GM12878 (cell line): ENCODE data around the gene MPV17.
"Not testable (repeated sequence)": the region's sequence is repeated elsewhere in the genome, so short reads cannot be mapped to it uniquely, and the experiment has no call there.

Experiments
- ATF2 ChIP-seq: IDR thresholded peaks from 2 replicates; pipeline ENCODE4 v1.6.1; 2012; ENCODE audit warnings: low read length, inconsistent platforms
- BRCA1 ChIP-seq: IDR thresholded peaks from 2 replicates; pipeline ENCODE4 v1.6.1; 2011; ENCODE audit warnings: low read depth, low read length, improper control_type of control experiment
- CBFB ChIP-seq: IDR thresholded peaks from 2 replicates; pipeline ENCODE4 v1.6.1; 2016; ENCODE audit warnings: antibody characterized with exemption, low read depth
- CEBPB ChIP-seq, 2 experiments: fragments of 150-350 bp in 1 of 2; IDR thresholded peaks; 2 replicates each; pipeline ENCODE4 v1.6.1; 2012 to 2014; ENCODE audit warnings: low read depth in 2 of 2, low read length in 2 of 2, borderline replicate concordance in 1 of 2, inconsistent platforms in 1 of 2
- CREB1 ChIP-seq: IDR thresholded peaks from 2 replicates; pipeline ENCODE4 v1.6.1; 2012; ENCODE audit warnings: low read depth, mild to moderate bottlenecking, inconsistent platforms
- CTCF ChIP-seq, 3 experiments: IDR thresholded peaks in 2 of 3; conservative IDR thresholded peaks in 1 of 3; 2 replicates each; pipeline ENCODE4 v1.5.1; 2011; ENCODE audit warnings: low read depth in 3 of 3, low read length in 3 of 3, mild to moderate bottlenecking in 3 of 3, control low read depth in 2 of 3, moderate library complexity in 2 of 3, inconsistent platforms in 1 of 3, mixed read lengths in 1 of 3; ENCODE audit not compliant: control insufficient read depth in 2 of 3, insufficient read depth in 1 of 3; ENCODE audit errors: extremely low read depth in 1 of 3
- EP300 ChIP-seq, 2 experiments: fragments of 150-350 bp in 1 of 2; IDR thresholded peaks; 2 replicates each; pipeline ENCODE4 v1.6.1; 2011 to 2012; ENCODE audit warnings: low read depth in 2 of 2, low read length in 2 of 2, borderline replicate concordance in 1 of 2, improper control_type of control experiment in 1 of 2, inconsistent platforms in 1 of 2; ENCODE audit not compliant: control insufficient read depth in 1 of 2
- EZH2 ChIP-seq: IDR thresholded peaks from 2 replicates; pipeline ENCODE4 v1.6.1; 2012; ENCODE audit warnings: low read depth, mild to moderate bottlenecking, control low read depth, inconsistent platforms, low read length, borderline replicate concordance; ENCODE audit not compliant: control insufficient read depth
- KDM1A ChIP-seq: fragments of 200-600 bp; sonication (generic); IDR thresholded peaks from 2 replicates; pipeline ENCODE4 v1.6.1; 2016; ENCODE audit warnings: borderline replicate concordance
- POLR2A ChIP-seq: IDR thresholded peaks from 2 replicates; pipeline ENCODE4 v1.6.1; 2011; ENCODE audit warnings: low read depth, mild to moderate bottlenecking, low read length
- RAD21 ChIP-seq: IDR thresholded peaks from 2 replicates; pipeline ENCODE4 v1.6.1; 2011; ENCODE audit warnings: mild to moderate bottlenecking, low read depth, low read length, moderate library complexity; ENCODE audit not compliant: insufficient read depth
- SRF ChIP-seq, 2 experiments: IDR thresholded peaks; 2 replicates each; pipeline ENCODE4 v1.6.1; 2011; ENCODE audit warnings: low read depth in 2 of 2, low read length in 2 of 2, mild to moderate bottlenecking in 1 of 2, moderate library complexity in 1 of 2
- ZBTB33 ChIP-seq: fragments of 450-650 bp; IDR thresholded peaks from 2 replicates; pipeline ENCODE4 v1.6.1; 2017; ENCODE audit warnings: mild to moderate bottlenecking
- TF ChIP-seq, protein P1 (sequence below): fragments of 150-350 bp; IDR thresholded peaks from 2 replicates; pipeline ENCODE4 v1.6.1; 2014; ENCODE audit warnings: mild to moderate bottlenecking, low read depth, low read length

- TF ChIP-seq, protein P1, sequence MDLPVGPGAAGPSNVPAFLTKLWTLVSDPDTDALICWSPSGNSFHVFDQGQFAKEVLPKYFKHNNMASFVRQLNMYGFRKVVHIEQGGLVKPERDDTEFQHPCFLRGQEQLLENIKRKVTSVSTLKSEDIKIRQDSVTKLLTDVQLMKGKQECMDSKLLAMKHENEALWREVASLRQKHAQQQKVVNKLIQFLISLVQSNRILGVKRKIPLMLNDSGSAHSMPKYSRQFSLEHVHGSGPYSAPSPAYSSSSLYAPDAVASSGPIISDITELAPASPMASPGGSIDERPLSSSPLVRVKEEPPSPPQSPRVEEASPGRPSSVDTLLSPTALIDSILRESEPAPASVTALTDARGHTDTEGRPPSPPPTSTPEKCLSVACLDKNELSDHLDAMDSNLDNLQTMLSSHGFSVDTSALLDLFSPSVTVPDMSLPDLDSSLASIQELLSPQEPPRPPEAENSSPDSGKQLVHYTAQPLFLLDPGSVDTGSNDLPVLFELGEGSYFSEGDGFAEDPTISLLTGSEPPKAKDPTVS = not testable (repeated sequence)
- not testable (repeated sequence) for TF ChIP-seq CBFB; CREB1; POLR2A; RAD21; CTCF (IDR thresholded peaks at IDR 0.05 in 2 of 3, conservative IDR thresholded peaks at IDR 0.05 in 1 of 3; ENCODE audit: control insufficient read depth in 2 of 3, extremely low read depth in 1 of 3, insufficient read depth in 1 of 3, low read depth in 3 of 3, low read length in 3 of 3); EP300 (IDR thresholded peaks at IDR 0.05; ENCODE audit: borderline replicate concordance in 1 of 2, control insufficient read depth in 1 of 2, low read depth in 2 of 2, low read length in 2 of 2); EZH2; ZBTB33; CEBPB (IDR thresholded peaks at IDR 0.05; ENCODE audit: borderline replicate concordance in 1 of 2, low read depth in 2 of 2, low read length in 2 of 2); ATF2; KDM1A; BRCA1; SRF (IDR thresholded peaks at IDR 0.05; ENCODE audit: low read depth in 2 of 2, low read length in 2 of 2)
Observed at GRCh38 chr2:27272537-27273522, 50.1 kb downstream of the MPV17 start.
